ENCODE data around the gene BFSP1.

GRCh38 chr20:17457588-17458190 is 73.5 kb downstream of the BFSP1 start:
- TF ChIP-seq CTCF (IDR thresholded peaks at IDR 0.05; ENCODE audit: extremely low read depth in 1 of 2, insufficient read depth in 1 of 2, low read depth in 1 of 2, low read length in 2 of 2) (no peak), POLR2AphosphoS5 (IDR thresholded peaks at IDR 0.05; ENCODE audit: insufficient read depth, low read depth, low read length) (no peak), POLR2A (IDR thresholded peaks at IDR 0.05; ENCODE audit: low read depth, low read length) (no peak), JUN (IDR thresholded peaks at IDR 0.05; ENCODE audit: borderline replicate concordance, insufficient read depth, insufficient read length, low read depth) (no peak), MAX (IDR thresholded peaks at IDR 0.05; ENCODE audit: insufficient read depth, insufficient read length) (no peak), EZH2 (IDR thresholded peaks at IDR 0.05; ENCODE audit: borderline replicate concordance, low read depth, low read length, severe bottlenecking) (no peak), MYC (IDR thresholded peaks at IDR 0.05; ENCODE audit: low read depth, low read length) (no peak), GATA2 (IDR thresholded peaks at IDR 0.05; ENCODE audit: insufficient read depth, insufficient read length, low read depth, low read length) (no peak), FOS (IDR thresholded peaks at IDR 0.05; ENCODE audit: borderline replicate concordance, insufficient read depth, low read length) (no peak)

Measured in endothelial cell of umbilical vein (primary cell).